Thymus (tissue), 11 donors: ENCODE results near the gene TDRD7. TPM values are rescaled to one million over a fixed set of nuclear protein-coding genes. Genes with fewer than 3 reads are reported as not detected.

Source experiments
- DNase-seq, 9 donors: peaks; one replicate each; pipeline ENCODE4 v3.0.0-alpha.2; 2013; ENCODE audit warnings: low spot score in 9 of 9, low read depth in 6 of 9, missing footprints in 1 of 9
- H3K27ac ChIP-seq, 2 donors: one replicate each; pipeline ENCODE4 v1.5.1; 2013; ENCODE audit warnings: control low read depth in 1 of 2, low read depth in 1 of 2, low read length in 1 of 2, mild to moderate bottlenecking in 1 of 2, moderate library complexity in 1 of 2
- H3K27me3 ChIP-seq, 2 donors: one replicate each; pipeline ENCODE4 v1.5.1; 2013; ENCODE audit warnings: low read length in 1 of 2; ENCODE audit not compliant: control insufficient read depth in 2 of 2, insufficient read depth in 1 of 2
- H3K36me3 ChIP-seq, 2 donors: one replicate each; pipeline ENCODE4 v1.5.1; 2013; ENCODE audit warnings: low read length in 1 of 2, mild to moderate bottlenecking in 1 of 2, moderate library complexity in 1 of 2; ENCODE audit not compliant: control insufficient read depth in 2 of 2, insufficient read depth in 2 of 2
- H3K4me1 ChIP-seq, 2 donors: one replicate each; pipeline ENCODE4 v1.5.1; 2013; ENCODE audit warnings: low read length in 2 of 2; ENCODE audit not compliant: control insufficient read depth in 2 of 2, insufficient read depth in 2 of 2
- H3K4me3 ChIP-seq, 2 donors: one replicate each; pipeline ENCODE4 v1.5.1; 2013; ENCODE audit warnings: low read length in 2 of 2, control low read depth in 1 of 2, mild to moderate bottlenecking in 1 of 2
- H3K9me3 ChIP-seq, 2 donors: one replicate each; pipeline ENCODE4 v1.5.1; 2013; ENCODE audit warnings: low read length in 1 of 2, mild to moderate bottlenecking in 1 of 2; ENCODE audit not compliant: control insufficient read depth in 2 of 2, insufficient read depth in 1 of 2
- WGBS: extraction: QIAGEN DNeasy Blood & Tissue Kit; methylation state at CpG from one replicate; pipeline ENCODE4 v1.1.7; 2013; 5-methylcytosine and 5-hydroxymethylcytosine counted together
- polyA plus RNA-seq: library from polyadenylated mRNA; stranded (reverse); fragments of 200-250 nt; gene quantifications from one replicate; pipeline ENCODE4 v1.2.3, GENCODE V29; 2013
- total RNA-seq: library from RNA; stranded (reverse); fragments of 120-200 nt; gene quantifications from one replicate; pipeline ENCODE4 v1.2.4, GENCODE V29; 2013
- donor health status: healthy.

TDRD7 gene
- total and polyA plus RNA-seq, 2 donors, result 12.3 to 14.2 TPM

DNA sequence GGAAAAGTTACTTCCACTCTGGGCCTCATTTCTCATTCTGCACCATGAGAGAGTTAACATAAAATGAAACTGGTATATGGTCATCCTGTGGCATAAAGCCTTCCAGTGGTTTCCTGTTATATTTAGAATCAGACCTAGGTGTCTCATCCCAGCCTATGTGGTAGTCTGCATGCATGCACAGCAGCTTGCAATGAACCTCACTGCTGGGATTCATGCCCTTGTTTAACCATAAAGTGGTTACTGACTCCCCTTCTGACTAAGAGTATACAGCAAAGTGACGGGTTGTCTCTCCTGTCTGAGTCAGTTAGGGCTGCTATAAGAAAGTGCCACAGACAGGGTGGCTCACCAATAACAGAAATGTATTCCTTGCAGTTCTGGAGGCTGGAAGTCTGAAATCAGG lies 14.7 kb upstream of the TDRD7 start:
- no peak overlapping the region for H3K27ac ChIP-seq
- DNase-seq, result no peak
- no peak overlapping the region for H3K4me3 ChIP-seq
- H3K27me3 ChIP-seq, result peaks cover 0 to 2% of the 10 kb centered on the region in 2 donors
- no peaks in the 10 kb centered on the region for H3K9me3 ChIP-seq
- H3K36me3 ChIP-seq, result no peaks in the 10 kb centered on the region
- H3K4me1 ChIP-seq, result no peaks in the 10 kb centered on the region
- 84% methylated on average over 1 of the region's 1 CpG for WGBS

DNA sequence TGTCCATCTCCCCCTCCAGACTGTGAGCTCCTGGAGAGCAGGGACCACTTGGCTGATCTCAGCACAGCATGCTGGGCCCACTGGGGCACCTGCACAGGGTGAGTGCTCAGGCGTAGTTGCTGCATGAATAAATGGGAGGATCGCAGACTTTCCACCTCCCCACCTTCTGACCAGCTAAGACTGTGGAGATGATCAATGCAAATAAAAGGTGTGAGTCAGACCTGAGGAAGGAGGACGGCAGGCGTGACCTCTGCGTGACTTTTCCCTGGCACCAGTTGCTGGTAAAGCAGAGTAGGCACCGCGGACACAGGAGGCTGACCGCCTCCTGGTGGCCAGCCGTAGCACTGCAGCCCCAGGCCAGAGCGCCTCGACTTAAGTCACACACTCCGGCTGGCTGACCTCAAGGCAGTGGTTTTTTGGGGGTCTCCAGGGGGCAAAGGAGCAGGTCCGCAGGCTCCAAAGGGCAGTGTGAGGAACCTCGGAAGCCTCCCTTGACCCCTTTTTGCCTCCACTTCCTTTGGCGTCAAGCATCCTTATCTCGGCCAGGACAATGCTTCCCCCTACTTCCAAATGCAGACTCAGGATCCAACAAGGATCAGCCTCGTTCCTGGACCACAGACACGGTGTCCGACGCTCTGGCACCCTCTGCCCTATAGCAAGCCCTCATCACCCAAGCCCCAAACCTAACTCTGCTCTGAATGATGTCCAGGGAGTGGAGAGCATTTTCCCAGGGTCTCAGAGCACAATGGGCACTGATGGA lies 12.7 kb upstream of the TDRD7 start:
- no peak overlapping the region for H3K4me3 ChIP-seq
- peak in 8 of 9 donors; percentile 18 to 69 (median 48) for DNase-seq
- no peaks in the 10 kb centered on the region for H3K4me1 ChIP-seq
- peaks cover 0 to 2% of the 10 kb centered on the region in 2 donors for H3K27me3 ChIP-seq
- H3K36me3 ChIP-seq, result no peaks in the 10 kb centered on the region
- H3K9me3 ChIP-seq, result no peaks in the 10 kb centered on the region
- 37% methylated on average over 20 of the region's 20 CpGs for WGBS
- no peak overlapping the region for H3K27ac ChIP-seq

DNA sequence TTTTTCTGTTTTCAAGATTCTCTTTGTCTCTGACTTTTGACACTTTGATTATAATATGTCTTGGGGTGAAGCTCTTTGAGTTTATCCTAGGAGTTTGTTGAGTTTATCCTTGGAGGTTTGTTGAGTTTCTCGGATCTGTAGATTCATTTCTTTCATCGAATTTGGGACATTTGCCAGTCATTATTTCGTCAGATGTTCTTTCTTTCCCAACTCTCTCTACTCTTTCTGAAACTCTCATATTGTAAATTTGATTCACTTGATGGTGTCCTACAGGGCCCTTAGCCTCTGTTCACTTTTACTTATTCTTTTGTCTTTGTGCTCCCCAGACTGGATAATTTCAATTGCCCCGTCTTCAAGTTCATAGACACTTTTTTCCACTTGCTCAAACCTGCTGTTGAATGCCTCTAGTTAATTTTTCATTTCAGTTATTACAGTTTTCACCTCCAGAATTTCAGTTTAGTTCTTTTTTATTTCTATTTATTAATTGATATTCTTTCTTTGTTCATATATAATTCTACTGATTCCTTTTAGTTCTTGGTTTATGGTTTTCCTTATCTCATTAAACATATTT lies 8.1 kb upstream of the TDRD7 start:
- no peak for DNase-seq
- no peaks in the 10 kb centered on the region for H3K9me3 ChIP-seq
- WGBS, result 95% methylated on average over 4 of the region's 4 CpGs
- H3K36me3 ChIP-seq, result no peaks in the 10 kb centered on the region
- H3K27me3 ChIP-seq, result peaks cover 0 to 2% of the 10 kb centered on the region in 2 donors
- no peaks in the 10 kb centered on the region for H3K4me1 ChIP-seq
- no peak overlapping the region for H3K27ac ChIP-seq
- no peak overlapping the region for H3K4me3 ChIP-seq

DNA sequence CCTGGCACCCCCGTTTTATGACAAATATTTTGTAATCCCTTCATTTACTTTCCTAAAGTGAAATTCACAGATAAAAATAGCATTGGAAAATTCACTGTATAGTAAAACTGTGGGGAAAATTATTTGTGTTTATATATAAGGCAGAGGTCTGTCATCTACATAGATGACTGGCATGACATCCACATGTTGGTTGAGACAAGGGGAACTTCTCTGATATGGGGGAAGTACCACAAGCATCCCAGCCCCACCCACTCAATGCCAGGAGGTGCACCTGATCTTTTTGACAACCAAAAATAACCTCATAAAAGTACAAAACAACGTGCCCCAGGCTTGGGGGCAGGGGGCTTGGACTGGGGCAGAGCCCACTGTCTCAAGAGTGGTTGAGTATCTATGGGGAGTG lies 6.3 kb upstream of the TDRD7 start:
- peaks cover 0 to 7% of the 10 kb centered on the region in 2 donors for H3K27me3 ChIP-seq
- no peaks in the 10 kb centered on the region for H3K36me3 ChIP-seq
- no peak overlapping the region for H3K4me3 ChIP-seq
- no peaks in the 10 kb centered on the region for H3K4me1 ChIP-seq
- no peak overlapping the region for H3K27ac ChIP-seq
- H3K9me3 ChIP-seq, result no peaks in the 10 kb centered on the region
- WGBS, result 59% methylated on average over 2 of the region's 2 CpGs
- DNase-seq, result no peak

GRCh38 chr9:97406620-97407177 lies 5.2 kb upstream of the TDRD7 start:
- peaks cover 3 to 5% of the 10 kb centered on the region in 2 donors for H3K4me1 ChIP-seq
- no peaks in the 10 kb centered on the region for H3K9me3 ChIP-seq
- DNase-seq, result no peak
- peaks cover 0 to 7% of the 10 kb centered on the region in 2 donors for H3K27me3 ChIP-seq
- H3K36me3 ChIP-seq, result no peaks in the 10 kb centered on the region
- no peak overlapping the region for H3K27ac ChIP-seq
- no peak overlapping the region for H3K4me3 ChIP-seq
- WGBS, result 88% methylated on average over 3 of the region's 3 CpGs

DNA sequence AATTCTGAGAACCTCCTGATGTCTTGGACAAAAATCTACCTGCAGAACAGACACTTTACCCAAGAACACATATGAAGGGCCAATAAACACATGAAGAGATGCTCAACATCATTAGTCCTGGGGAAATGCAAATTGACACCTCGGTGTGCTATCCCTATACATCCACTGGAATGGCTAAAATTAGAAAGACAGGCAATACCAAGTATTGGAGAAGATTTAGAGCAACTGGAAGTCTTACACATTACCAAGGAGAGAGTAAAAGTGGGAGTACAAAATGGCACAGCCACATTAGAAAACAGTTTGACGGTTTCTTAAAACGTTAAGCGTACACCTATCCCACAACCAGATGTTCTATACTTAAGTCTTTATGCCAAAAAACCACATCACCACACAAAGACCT lies 3.3 kb upstream of the TDRD7 start:
- Histone ChIP-seq H3K27ac (no peak overlapping the region), H3K36me3 (no peaks in the 10 kb centered on the region), H3K4me1 (peaks cover 8 to 10% of the 10 kb centered on the region in 2 donors), H3K4me3 (no peak overlapping the region), H3K27me3 (peaks cover 0 to 19% of the 10 kb centered on the region in 2 donors), H3K9me3 (no peaks in the 10 kb centered on the region)
- WGBS, result 92% methylated on average over 4 of the region's 4 CpGs
- DNase-seq, result no peak

GRCh38 chr9:97411440-97411788 lies 482 bp upstream of the TDRD7 start:
- H3K4me1 ChIP-seq, result peaks cover 8 to 10% of the 10 kb centered on the region in 2 donors
- peak overlapping the region; percentile 26 to 95 for H3K4me3 ChIP-seq
- no peak overlapping the region for H3K27ac ChIP-seq
- no peaks in the 10 kb centered on the region for H3K36me3 ChIP-seq
- no peaks in the 10 kb centered on the region for H3K9me3 ChIP-seq
- WGBS, result 19% methylated on average over 3 of the region's 3 CpGs
- DNase-seq, result no peak
- peaks cover 0 to 20% of the 10 kb centered on the region in 2 donors for H3K27me3 ChIP-seq

GRCh38 chr9:97412626-97413385 lies 910 bp downstream of the TDRD7 start:
- Histone ChIP-seq H3K27me3 (peaks cover 0 to 20% of the 10 kb centered on the region in 2 donors), H3K27ac (peak overlapping the region in 1 of 2 donors; percentile 79), H3K4me3 (peak overlapping the region; percentile 59 to 95), H3K4me1 (peaks cover 8 to 10% of the 10 kb centered on the region in 2 donors), H3K36me3 (no peaks in the 10 kb centered on the region), H3K9me3 (no peaks in the 10 kb centered on the region)
- WGBS, result 14% methylated on average over 16 of the region's 16 CpGs
- DNase-seq, result peak in 3 of 9 donors; percentile 7 to 46 (median 7)

- H3K27me3 ChIP-seq, result peaks cover 0 to 20% of the 10 kb centered on the region in 2 donors
- H3K27ac ChIP-seq, result no peak overlapping the region
- H3K4me3 ChIP-seq, result no peak overlapping the region
- 93% methylated on average over 4 of the region's 4 CpGs for WGBS
- H3K4me1 ChIP-seq, result peaks cover 8 to 10% of the 10 kb centered on the region in 2 donors
- no peaks in the 10 kb centered on the region for H3K36me3 ChIP-seq
- H3K9me3 ChIP-seq, result no peaks in the 10 kb centered on the region
- DNase-seq, result no peak
These were observed 1.6 kb downstream of the TDRD7 start for GRCh38 chr9:97413462-97413861.
